K562 (cell line): ENCODE data around the gene CD46. TPM values are rescaled to one million over a fixed set of nuclear protein-coding genes. Genes with fewer than 3 reads are reported as not detected.

Experiments
- ATAC-seq: fragments of 200-7000 bp; cut with Tn5 transposase; 3 replicates; pipeline ENCODE4 v1.9.1; 2020; ENCODE audit warnings: moderate library complexity
- BruUV-seq: library from RNA; stranded (reverse); fragments of 400-500 nt; replicated peaks from 2 replicates; lab custom pipeline; 2021; lab: Mats Ljungman, UMichigan
- CTCF ChIA-PET: fragments of 300-600 bp; formaldehyde crosslinking; extraction: SDS; loops from one replicate; lab custom pipeline; 2021; ENCODE audit warnings: low intra/inter-chr PET ratio; lab: Yijun Ruan, JAX
- POLR2A ChIA-PET: fragments of 300-600, 350-650 bp; sonication (Branson Sonifier 250); formaldehyde crosslinking; extraction: SDS; loops from one replicate; lab custom pipeline; 2021; ENCODE audit warnings: antibody characterized with exemption, inconsistent platforms; lab: Yijun Ruan, JAX
- DNase-seq, 4 experiments: peaks; one replicate each; pipeline versions ENCODE4 v3.0.0 to v3.0.0-alpha.2; 2011 to 2018; ENCODE audit warnings: low spot score in 3 of 4, mixed read lengths in 3 of 4; ENCODE audit errors: extremely low read depth in 1 of 4
- FAIRE-seq: peaks from 2 replicates; lab custom pipeline; 2011; peaks lifted over from hg19 to GRCh38; lab: Jason Lieb, UNC
- H2AFZ ChIP-seq: 2 replicates; pipeline ENCODE4 v1.6.0; 2011; ENCODE audit warnings: low read depth, low read length, control low read depth, inconsistent platforms
- H3K27ac ChIP-seq: fragments of 200-600 bp; 3 replicates; pipeline ENCODE4 v1.8.0; 2011; ENCODE audit warnings: low read depth, mild to moderate bottlenecking, control low read depth, inconsistent platforms, low read length, moderate library complexity, mixed read lengths; ENCODE audit errors: extremely low read depth
- H3K27me3 ChIP-seq, 2 experiments: fragments of 300-600 bp in 1 of 2; 2 replicates in 1 of 2; 3 replicates in 1 of 2; pipeline versions ENCODE4 v1.6.0 to v1.8.0; 2011; ENCODE audit warnings: inconsistent platforms in 2 of 2, low read length in 2 of 2, mild to moderate bottlenecking in 1 of 2, mixed read lengths in 1 of 2, moderate library complexity in 1 of 2; ENCODE audit not compliant: control insufficient read depth in 2 of 2, insufficient read depth in 2 of 2
- H3K36me3 ChIP-seq: fragments of 300-600 bp; 3 replicates; pipeline ENCODE4 v1.8.0; 2011; ENCODE audit warnings: mild to moderate bottlenecking, low read length, inconsistent platforms; ENCODE audit not compliant: control insufficient read depth, insufficient read depth
- H3K4me1 ChIP-seq, 2 experiments: fragments of 200-600 bp in 1 of 2; replicated peaks in 1 of 2; 2 replicates in 1 of 2; 3 replicates in 1 of 2; pipeline versions ENCODE4 v1.5.1 to v1.8.0; 2011; ENCODE audit warnings: inconsistent platforms in 2 of 2, low read length in 2 of 2, mild to moderate bottlenecking in 1 of 2, mixed read lengths in 1 of 2, moderate library complexity in 1 of 2; ENCODE audit not compliant: control insufficient read depth in 2 of 2, insufficient read depth in 2 of 2
- H3K4me2 ChIP-seq: 2 replicates; pipeline ENCODE4 v1.6.1; 2011; ENCODE audit warnings: low read length, control low read depth, inconsistent platforms, mixed read lengths; ENCODE audit not compliant: insufficient read depth
- H3K4me3 ChIP-seq: fragments of 200-600 bp; sonication (generic), shearing (Covaris generic); 2 replicates; pipeline ENCODE4 v1.5.1; 2016; ENCODE audit warnings: control low read depth, inconsistent platforms
- H3K79me2 ChIP-seq: fragments of 200-600 bp; 3 replicates; pipeline ENCODE4 v1.8.0; 2011; ENCODE audit warnings: low read length, inconsistent platforms; ENCODE audit not compliant: control insufficient read depth, insufficient read depth
- H3K9ac ChIP-seq, 2 experiments: 2 replicates each; pipeline versions ENCODE4 v1.6.0 to v1.6.1; 2011; ENCODE audit warnings: low read depth in 2 of 2, low read length in 2 of 2, control low read depth in 1 of 2, inconsistent platforms in 1 of 2, mild to moderate bottlenecking in 1 of 2, mixed read lengths in 1 of 2; ENCODE audit not compliant: insufficient read depth in 1 of 2
- H3K9me1 ChIP-seq: one replicate; pipeline ENCODE4 v1.6.0; 2011; ENCODE audit warnings: inconsistent platforms, mild to moderate bottlenecking, low read length, moderate library complexity; ENCODE audit not compliant: control insufficient read depth, insufficient read depth
- H3K9me3 ChIP-seq: replicated peaks from 2 replicates; pipeline ENCODE4 v1.5.1; 2011; ENCODE audit warnings: low read depth, low read length, inconsistent platforms; ENCODE audit not compliant: control insufficient read depth, insufficient read depth
- H4K20me1 ChIP-seq: replicated peaks from 2 replicates; pipeline ENCODE4 v1.6.1; 2011; ENCODE audit warnings: low read length, inconsistent platforms, mixed read lengths; ENCODE audit not compliant: control insufficient read depth, insufficient read depth
- DACH1 ChIP-seq: fragments of 450-650 bp; IDR thresholded peaks from 2 replicates; pipeline ENCODE4 v1.6.1; 2018; ENCODE audit not compliant: partially characterized antibody
- EP400 ChIP-seq: fragments of 450-650 bp; IDR thresholded peaks from 2 replicates; pipeline ENCODE4 v1.6.1; 2017; ENCODE audit warnings: antibody characterized with exemption, mild to moderate bottlenecking, moderate library complexity
- EWSR1 ChIP-seq: fragments of 450-650 bp; IDR thresholded peaks from 2 replicates; pipeline ENCODE4 v1.6.1; 2018; ENCODE audit warnings: borderline replicate concordance, mild to moderate bottlenecking, low read depth, moderate library complexity; ENCODE audit not compliant: partially characterized antibody
- KLF10 ChIP-seq: fragments of 250-450 bp; sonication (Bioruptor Pico); IDR thresholded peaks from 2 replicates; pipeline ENCODE4 v1.6.1; 2021; ENCODE audit warnings: matching md5 sums
- SMC3 ChIP-seq: conservative IDR thresholded peaks from 2 replicates; pipeline ENCODE4 v1.6.1; 2011; ENCODE audit warnings: low read depth, low read length, improper control_type of control experiment; ENCODE audit not compliant: insufficient read depth
- SPI1 ChIP-seq: IDR thresholded peaks from 2 replicates; pipeline ENCODE4 v1.6.1; 2011; ENCODE audit warnings: low read depth, low read length, control low read depth, borderline replicate concordance
- ZNF740 ChIP-seq, 3 experiments: fragments of 200-800 bp in 1 of 3; sonication (Bioruptor generic) in 1 of 3; sonication (generic) in 1 of 3; formaldehyde crosslinking in 1 of 3; IDR thresholded peaks; 2 replicates each; pipeline versions ENCODE4 v1.6.1 to v1.8.0; 2016 to 2022; ENCODE audit warnings: mild to moderate bottlenecking in 2 of 3, missing compliant biosample characterization in 2 of 3, missing genetic modification characterization in 2 of 3, missing genetic modification reagents in 1 of 3
- ZNF830 ChIP-seq: fragments of 250-450 bp; sonication (Bioruptor Pico); IDR thresholded peaks from 2 replicates; pipeline ENCODE4 v1.5.0; 2021; ENCODE audit warnings: mild to moderate bottlenecking
- WGBS: fragments of 100-300 bp; shearing (Covaris generic); methylation state at CpG from one replicate; pipeline ENCODE4 v1.1.6; 2016; ENCODE audit warnings: low coverage, mixed read lengths; ENCODE audit not compliant: insufficient coverage; ENCODE audit errors: missing lambda C conversion rate; 5-methylcytosine and 5-hydroxymethylcytosine counted together
- in situ Hi-C: fragments of 300-500 bp; cut with MboI; formaldehyde crosslinking; loops from 4 replicates; pipeline ENCODE4 v1.15.0; 2018; ENCODE audit warnings: inconsistent platforms, mixed read lengths
- intact Hi-C: fragments of 100-400 bp; cut with micrococcal nuclease; formaldehyde crosslinking; loops from 2 replicates; pipeline ENCODE4 v1.14.2; 2022
- polyA plus RNA-seq, 8 experiments: library from polyadenylated mRNA; depleted of rRNA in 4 of 8; stranded (reverse) in 5 of 8; unstranded in 3 of 8; fragments of >200 nt; fragmentation: Nextera tagmentation in 2 of 8; fragmentation: Illumina TruSeq in 1 of 8; extraction: Ambion mirVana in 2 of 8; extraction: Trizol in 1 of 8; gene quantifications; 2 replicates each; pipeline versions ENCODE4 v1.2.1 to v1.2.3, GENCODE V29; 2011 to 2014; ENCODE audit warnings: inconsistent platforms in 1 of 8, missing spikeins in 1 of 8
- total RNA-seq, 7 experiments: library from RNA; depleted of rRNA in 6 of 7; stranded (reverse); fragments of >200 nt in 6 of 7; fragmentation: Illumina TruSeq in 2 of 7; extraction: Trizol in 2 of 7; gene quantifications; 2 replicates each; pipeline versions ENCODE4 v1.2.1 to v1.2.3, GENCODE V29; 2011 to 2021; ENCODE audit warnings: low replicate concordance in 1 of 7
- TF ChIP-seq, protein P1 (sequence below), 2 experiments: fragments of 200-800 bp in 1 of 2; sonication (Bioruptor generic) in 1 of 2; sonication (generic) in 1 of 2; formaldehyde crosslinking in 1 of 2; IDR thresholded peaks in 1 of 2; conservative IDR thresholded peaks in 1 of 2; 2 replicates each; pipeline versions ENCODE4 v1.5.0 to v1.6.1; 2016 to 2020; ENCODE audit warnings: missing compliant biosample characterization in 1 of 2, missing genetic modification characterization in 1 of 2, missing genetic modification reagents in 1 of 2
- TF ChIP-seq, protein P2 (sequence below): sonication (generic); IDR thresholded peaks from 2 replicates; pipeline ENCODE4 v1.6.1; 2016
- TF ChIP-seq, protein P3 (sequence below), 2 experiments: IDR thresholded peaks; 2 replicates each; pipeline ENCODE4 v1.6.1; 2011; ENCODE audit warnings: borderline replicate concordance in 1 of 2, control low read depth in 1 of 2, low read depth in 1 of 2, low read length in 1 of 2, mild to moderate bottlenecking in 1 of 2, mixed read lengths in 1 of 2, moderate library complexity in 1 of 2; ENCODE audit not compliant: insufficient read depth in 1 of 2, insufficient read length in 1 of 2, poor library complexity in 1 of 2, severe bottlenecking in 1 of 2; ENCODE audit errors: extremely low read depth in 1 of 2

Gene CD46
- total and polyA plus RNA-seq, 9 of the 15 experiments (the other 6 are each of a cell fraction or from before 2014, with no cell fraction given), result 87.9 to 374 (median 156) TPM

- Histone ChIP-seq H3K27me3 (no peaks in the 10 kb centered on the region), H3K4me2 (no peak overlapping the region), H3K4me1 (peaks cover 31 to 58% of the 10 kb centered on the region in 2 experiments)
- POLR2A ChIA-PET, result interaction anchor here (1.1 to 1.4 kb wide), 2 partner anchors 9 to 15 kb away, joined by 3 read pairs; no protein-coding TSS in a partner anchor
- ATAC-seq, result no peak
- in situ Hi-C loops (no loop called here), intact Hi-C loops (loop anchor here (1.0 to 2.0 kb wide), 2 partner anchors 63 to 150 kb away; no protein-coding TSS in a partner anchor)
- no peak for TF ChIP-seq DACH1
- 0 out of 2 replicates have a peak, but pooled peaks have one; percentile 5 for TF ChIP-seq ZNF830
- TF ChIP-seq SPI1, result peak; percentile 28; the same call in 1 of the 2 replicates
- no peak for TF ChIP-seq SMC3
- TF ChIP-seq EP400, result no peak
- TF ChIP-seq EWSR1, result no peak
- TF ChIP-seq KLF10 (CRISPR knock-in tag), result no peak
- TF ChIP-seq, protein P1, sequence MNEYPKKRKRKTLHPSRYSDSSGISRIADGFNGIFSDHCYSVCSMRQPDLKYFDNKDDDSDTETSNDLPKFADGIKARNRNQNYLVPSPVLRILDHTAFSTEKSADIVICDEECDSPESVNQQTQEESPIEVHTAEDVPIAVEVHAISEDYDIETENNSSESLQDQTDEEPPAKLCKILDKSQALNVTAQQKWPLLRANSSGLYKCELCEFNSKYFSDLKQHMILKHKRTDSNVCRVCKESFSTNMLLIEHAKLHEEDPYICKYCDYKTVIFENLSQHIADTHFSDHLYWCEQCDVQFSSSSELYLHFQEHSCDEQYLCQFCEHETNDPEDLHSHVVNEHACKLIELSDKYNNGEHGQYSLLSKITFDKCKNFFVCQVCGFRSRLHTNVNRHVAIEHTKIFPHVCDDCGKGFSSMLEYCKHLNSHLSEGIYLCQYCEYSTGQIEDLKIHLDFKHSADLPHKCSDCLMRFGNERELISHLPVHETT (CRISPR knock-in tag; conservative IDR thresholded peaks at IDR 0.05 in 1 of 2, IDR thresholded peaks at IDR 0.05 in 1 of 2), result no peak
- TF ChIP-seq, protein P2, sequence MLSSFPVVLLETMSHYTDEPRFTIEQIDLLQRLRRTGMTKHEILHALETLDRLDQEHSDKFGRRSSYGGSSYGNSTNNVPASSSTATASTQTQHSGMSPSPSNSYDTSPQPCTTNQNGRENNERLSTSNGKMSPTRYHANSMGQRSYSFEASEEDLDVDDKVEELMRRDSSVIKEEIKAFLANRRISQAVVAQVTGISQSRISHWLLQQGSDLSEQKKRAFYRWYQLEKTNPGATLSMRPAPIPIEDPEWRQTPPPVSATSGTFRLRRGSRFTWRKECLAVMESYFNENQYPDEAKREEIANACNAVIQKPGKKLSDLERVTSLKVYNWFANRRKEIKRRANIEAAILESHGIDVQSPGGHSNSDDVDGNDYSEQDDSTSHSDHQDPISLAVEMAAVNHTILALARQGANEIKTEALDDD, result 0 out of 2 replicates have a peak, but pooled peaks have one; percentile 13
- TF ChIP-seq, protein P3, sequence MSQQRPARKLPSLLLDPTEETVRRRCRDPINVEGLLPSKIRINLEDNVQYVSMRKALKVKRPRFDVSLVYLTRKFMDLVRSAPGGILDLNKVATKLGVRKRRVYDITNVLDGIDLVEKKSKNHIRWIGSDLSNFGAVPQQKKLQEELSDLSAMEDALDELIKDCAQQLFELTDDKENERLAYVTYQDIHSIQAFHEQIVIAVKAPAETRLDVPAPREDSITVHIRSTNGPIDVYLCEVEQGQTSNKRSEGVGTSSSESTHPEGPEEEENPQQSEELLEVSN (IDR thresholded peaks at IDR 0.05; ENCODE audit: borderline replicate concordance in 1 of 2, extremely low read depth in 1 of 2, insufficient read depth in 1 of 2, insufficient read length in 1 of 2, low read depth in 1 of 2, low read length in 1 of 2, poor library complexity in 1 of 2, severe bottlenecking in 1 of 2), result no peak
- no peak for TF ChIP-seq ZNF740 (CRISPR knock-in tag; IDR thresholded peaks at IDR 0.05)
- no peak for TF ChIP-seq ZNF740 (tag; IDR thresholded peaks at IDR 0.05)
- TF ChIP-seq, all 486 proteins: peak for 3
- FAIRE-seq, result no peak
- Histone ChIP-seq H4K20me1 (0 out of 2 replicates have a peak, but pooled peaks cover 5% of the 10 kb centered on the region), H3K27ac (no peak overlapping the region), H3K9me1 (peaks cover 8% of the 10 kb centered on the region), H3K36me3 (peaks cover 12% of the 10 kb centered on the region; the same call in 2 of the 3 replicates), H3K4me3 (no peak overlapping the region), H3K79me2 (no peaks in the 10 kb centered on the region), H2AFZ (no peak overlapping the region), H3K9ac (peak overlapping the region in 1 of 2 experiments; percentile 28; a peak in 1 of 4 replicates), H3K9me3 (no peaks in the 10 kb centered on the region)
- 87% methylated on average over 10 of the region's 10 CpGs for WGBS
- no peak for DNase-seq
- CTCF ChIA-PET, result no interaction called here
- no TSS peak for BruUV-seq
Observed at GRCh38 chr1:207812778-207813511, 61.1 kb downstream of the CD46 start.
